Activated CD4-positive, alpha-beta memory T cell treated with anti-CD3 and anti-CD28 coated beads, Interleukin-2, amount 10 ng/mL, durations not matched to agents 7 days and 5 days (primary cell): ENCODE measurements around the gene ENTREP3. TPM values are rescaled to one million over a fixed set of nuclear protein-coding genes. Genes with fewer than 3 reads are reported as not detected.
"Not testable (repeated sequence)": the region's sequence is repeated elsewhere in the genome, so short reads cannot be mapped to it uniquely, and the experiment has no call there.

ENCODE experiments used
- CTCF ChIA-PET: fragments of 350-600 bp; sonication (Branson Sonifier 250); formaldehyde crosslinking; loops from one replicate; lab custom pipeline; 2021; ENCODE audit warnings: antibody characterized with exemption, inconsistent platforms; lab: Charles Lee
- POLR2A ChIA-PET: fragments of 350-600 bp; sonication (Branson Sonifier 250); formaldehyde crosslinking; loops from one replicate; lab custom pipeline; 2021; ENCODE audit warnings: antibody characterized with exemption; lab: Charles Lee
- DNase-seq: peaks from one replicate; pipeline ENCODE4 v3.0.0-alpha.2; 2020
- H3K27ac Mint-ChIP-seq: one replicate; pipeline ENCODE4 v1.8.0; 2021; ENCODE audit warnings: mild to moderate bottlenecking, mixed read lengths
- H3K27me3 Mint-ChIP-seq: one replicate; pipeline ENCODE4 v1.8.0; 2021; ENCODE audit warnings: mixed read lengths
- H3K36me3 Mint-ChIP-seq: one replicate; pipeline ENCODE4 v1.8.0; 2021; ENCODE audit warnings: low read depth, mixed read lengths
- H3K4me1 Mint-ChIP-seq: one replicate; pipeline ENCODE4 v1.8.0; 2021; ENCODE audit warnings: mixed read lengths
- H3K4me3 Mint-ChIP-seq: one replicate; pipeline ENCODE4 v1.8.0; 2021; ENCODE audit warnings: mild to moderate bottlenecking, mixed read lengths
- H3K9me3 Mint-ChIP-seq: one replicate; pipeline ENCODE4 v1.8.0; 2021; ENCODE audit warnings: mixed read lengths
- total RNA-seq, 2 experiments: library from RNA; stranded (reverse); gene quantifications; one replicate each; pipeline ENCODE4 v1.2.3, GENCODE V29; 2021

ENTREP3 gene
- total RNA-seq, 2 experiments from 2014 or later: 26.3 to 27.3 TPM

- POLR2A ChIA-PET, H3K36me3 Mint-ChIP-seq: not testable (repeated sequence)
- peaks cover 33% of the 10 kb centered on the region for H3K27me3 Mint-ChIP-seq
These were observed 35.7 kb upstream of the ENTREP3 start for GRCh38 chr1:155291006-155291405.

GRCh38 chr1:155287987-155288543 lies 32.8 kb upstream of the ENTREP3 start:
- Mint-ChIP-seq H3K36me3 (no peaks in the 10 kb centered on the region), H3K27ac (no peak overlapping the region), H3K9me3 (no peaks in the 10 kb centered on the region), H3K4me3 (no peak overlapping the region), H3K4me1 (no peaks in the 10 kb centered on the region), H3K27me3 (peaks cover 9% of the 10 kb centered on the region)
- ChIA-PET POLR2A (no interaction called here), CTCF (no interaction called here)
- no peak for DNase-seq

More at GRCh38 chr1:155291006-155291405, 35.7 kb upstream of the ENTREP3 start:
- DNase-seq, H3K9me3 Mint-ChIP-seq, H3K4me1 Mint-ChIP-seq, CTCF ChIA-PET, H3K4me3 Mint-ChIP-seq, H3K27ac Mint-ChIP-seq: not testable (repeated sequence)

GRCh38 chr1:155286544-155286943 lies 31.3 kb upstream of the ENTREP3 start:
- POLR2A ChIA-PET: interaction anchor here (1.4 kb wide), 1 partner anchor 21 kb away, joined by 6 read pairs; the partner anchor contains the start of gene FDPS
- H3K27ac Mint-ChIP-seq: no peak overlapping the region
- H3K9me3 Mint-ChIP-seq: no peaks in the 10 kb centered on the region
- CTCF ChIA-PET: no interaction called here
- no peak for DNase-seq
- no peak overlapping the region for H3K4me3 Mint-ChIP-seq
- peaks cover 5% of the 10 kb centered on the region for H3K27me3 Mint-ChIP-seq
- peaks cover 2% of the 10 kb centered on the region for H3K4me1 Mint-ChIP-seq
- H3K36me3 Mint-ChIP-seq: no peaks in the 10 kb centered on the region

GRCh38 chr1:155285631-155286044 lies 30.4 kb upstream of the ENTREP3 start:
- Mint-ChIP-seq H3K27me3 (peaks cover 3% of the 10 kb centered on the region), H3K36me3 (no peaks in the 10 kb centered on the region), H3K9me3 (no peaks in the 10 kb centered on the region), H3K27ac (no peak overlapping the region), H3K4me3 (no peak overlapping the region), H3K4me1 (peaks cover 2% of the 10 kb centered on the region)
- no peak for DNase-seq
- POLR2A ChIA-PET: interaction anchor here (1.4 kb wide), 1 partner anchor 22 kb away, joined by 6 read pairs; the partner anchor contains the start of gene FDPS
- CTCF ChIA-PET: no interaction called here

- Mint-ChIP-seq H3K4me1 (peaks cover 2% of the 10 kb centered on the region), H3K27ac (no peak overlapping the region), H3K9me3 (no peaks in the 10 kb centered on the region), H3K27me3 (peaks cover under 1% of the 10 kb centered on the region), H3K36me3 (no peaks in the 10 kb centered on the region), H3K4me3 (no peak overlapping the region)
- ChIA-PET POLR2A (no interaction called here), CTCF (no interaction called here)
- DNase-seq: no peak
These were observed 29.8 kb upstream of the ENTREP3 start for GRCh38 chr1:155285063-155285462.

- CTCF ChIA-PET: no interaction called here
- no peaks in the 10 kb centered on the region for H3K9me3 Mint-ChIP-seq
- no peak overlapping the region for H3K4me3 Mint-ChIP-seq
- DNase-seq: no peak
- no peak overlapping the region for H3K27ac Mint-ChIP-seq
- H3K36me3 Mint-ChIP-seq: no peaks in the 10 kb centered on the region
- POLR2A ChIA-PET: no interaction called here
- no peaks in the 10 kb centered on the region for H3K27me3 Mint-ChIP-seq
- H3K4me1 Mint-ChIP-seq: peaks cover 2% of the 10 kb centered on the region
These were observed 29.2 kb upstream of the ENTREP3 start for GRCh38 chr1:155284476-155284875.

- peaks cover 7% of the 10 kb centered on the region for H3K4me1 Mint-ChIP-seq
- peaks cover 4% of the 10 kb centered on the region for H3K27me3 Mint-ChIP-seq
- no peak for DNase-seq
- H3K36me3 Mint-ChIP-seq: no peaks in the 10 kb centered on the region
- no peak overlapping the region for H3K4me3 Mint-ChIP-seq
- H3K27ac Mint-ChIP-seq: no peak overlapping the region
- no peaks in the 10 kb centered on the region for H3K9me3 Mint-ChIP-seq
- POLR2A ChIA-PET: no interaction called here
- CTCF ChIA-PET: interaction anchor here (1.0 kb wide), 1 partner anchor 41 kb away, joined by 3 read pairs; no protein-coding TSS in a partner anchor
These were observed 27.3 kb upstream of the ENTREP3 start for GRCh38 chr1:155282488-155283091.

GRCh38 chr1:155279268-155279667 lies 24.0 kb upstream of the ENTREP3 start:
- ChIA-PET POLR2A (interaction anchor here (1.3 kb wide), 1 partner anchor 29 kb away, joined by 4 read pairs; the partner anchor contains the start of gene FDPS), CTCF (interaction anchor here (0.9 kb wide), 1 partner anchor 43 kb away, joined by 4 read pairs; no protein-coding TSS in a partner anchor)
- Mint-ChIP-seq H3K27ac (no peak overlapping the region), H3K9me3 (no peaks in the 10 kb centered on the region), H3K36me3 (no peaks in the 10 kb centered on the region), H3K27me3 (peaks cover 4% of the 10 kb centered on the region), H3K4me3 (no peak overlapping the region), H3K4me1 (peaks cover 22% of the 10 kb centered on the region)
- DNase-seq: no peak

GRCh38 chr1:155278689-155279160 lies 23.4 kb upstream of the ENTREP3 start:
- H3K4me3 Mint-ChIP-seq: peak overlapping the region; percentile 1
- H3K27me3 Mint-ChIP-seq: peaks cover 4% of the 10 kb centered on the region
- ChIA-PET POLR2A (interaction anchor here (1.0 to 1.3 kb wide), 2 partner anchors 30 to 42 kb away, joined by 3 to 4 read pairs; partner anchors contain the start of genes FDPS and RUSC1), CTCF (interaction anchor here (0.9 to 1.0 kb wide), 4 partner anchors 27 to 43 kb away, joined by 3 to 6 read pairs (median 4); no protein-coding TSS in a partner anchor)
- H3K27ac Mint-ChIP-seq: no peak overlapping the region
- H3K4me1 Mint-ChIP-seq: peaks cover 25% of the 10 kb centered on the region
- H3K9me3 Mint-ChIP-seq: no peaks in the 10 kb centered on the region
- no peaks in the 10 kb centered on the region for H3K36me3 Mint-ChIP-seq
- DNase-seq: no peak

- ChIA-PET CTCF (interaction anchor here (0.7 to 1.0 kb wide), 4 partner anchors 26 to 403 kb away, joined by 3 to 6 read pairs (median 4); no protein-coding TSS in a partner anchor), POLR2A (interaction anchor here (0.7 to 1.0 kb wide), 2 partner anchors 42 to 43 kb away, joined by 3 read pairs; partner anchors contain the start of gene RUSC1)
- Mint-ChIP-seq H3K36me3 (peaks cover 2% of the 10 kb centered on the region), H3K27me3 (peaks cover 4% of the 10 kb centered on the region), H3K27ac (no peak overlapping the region), H3K4me3 (peak overlapping the region; percentile 56), H3K9me3 (no peaks in the 10 kb centered on the region), H3K4me1 (peaks cover 27% of the 10 kb centered on the region)
- DNase-seq: peak; percentile 70
These were observed 22.8 kb upstream of the ENTREP3 start for GRCh38 chr1:155277902-155278688.

GRCh38 chr1:155277070-155277901 lies 22.0 kb upstream of the ENTREP3 start, which contains the start of gene HCN3:
Gene HCN3, plus strand, starts transcription at chr1:155277463. Its CDS starts 128 bp downstream, at chr1:155277591.
- ChIA-PET POLR2A (interaction anchor here (0.7 to 1.5 kb wide), 4 partner anchors 22 to 44 kb away, joined by 3 to 4 read pairs (median 3); partner anchors contain the start of genes FDPS and RUSC1), CTCF (interaction anchor here (0.7 to 1.4 kb wide), 5 partner anchors 25 to 404 kb away, joined by 3 to 6 read pairs (median 4); partner anchors contain the start of genes KRTCAP2 and RUSC1)
- Mint-ChIP-seq H3K4me1 (peaks cover 31% of the 10 kb centered on the region), H3K27ac (no peak within 1 kb of the TSS), H3K27me3 (peaks cover 4% of the 10 kb centered on the region), H3K9me3 (no peaks in the 10 kb centered on the region), H3K4me3 (peak within 1 kb of the TSS; percentile 56), H3K36me3 (peaks cover 8% of the 10 kb centered on the region)
- DNase-seq: peak; percentile 93
